Bronchial epithelial cell (primary cell): ENCODE measurements around the gene CEACAM4. TPM values are rescaled to one million over a fixed set of nuclear protein-coding genes. Genes with fewer than 3 reads are reported as not detected.

Experiments
- DNase-seq: peaks from one replicate; pipeline ENCODE4 v3.0.0-alpha.2; 2010; ENCODE audit warnings: low read depth
- FAIRE-seq: peaks from 2 replicates; lab custom pipeline; 2011; peaks lifted over from hg19 to GRCh38; lab: Jason Lieb, UNC
- H3K27me3 ChIP-seq: 2 replicates; pipeline ENCODE4 v1.5.1; 2011; ENCODE audit warnings: low read length; ENCODE audit not compliant: control insufficient read depth, insufficient read depth
- H3K36me3 ChIP-seq: 2 replicates; pipeline ENCODE4 v1.5.1; 2011; ENCODE audit warnings: low read length; ENCODE audit not compliant: control insufficient read depth, insufficient read depth
- H3K4me3 ChIP-seq: 2 replicates; pipeline ENCODE4 v1.5.1; 2011; ENCODE audit warnings: mild to moderate bottlenecking, low read depth, low read length, control low read depth
- CTCF ChIP-seq: IDR thresholded peaks from 2 replicates; pipeline ENCODE4 v1.5.1; 2011; ENCODE audit warnings: mild to moderate bottlenecking, moderate library complexity, low read length, control low read depth, inconsistent platforms; ENCODE audit not compliant: insufficient read depth, severe bottlenecking
- total RNA-seq: library from RNA; depleted of rRNA; stranded (reverse); fragments of >200 nt; gene quantifications from 2 replicates; pipeline ENCODE4 v1.2.1, GENCODE V29; 2014

Gene CEACAM4
- total RNA-seq, 1 donor from 2014 or later, result not detected

DNA sequence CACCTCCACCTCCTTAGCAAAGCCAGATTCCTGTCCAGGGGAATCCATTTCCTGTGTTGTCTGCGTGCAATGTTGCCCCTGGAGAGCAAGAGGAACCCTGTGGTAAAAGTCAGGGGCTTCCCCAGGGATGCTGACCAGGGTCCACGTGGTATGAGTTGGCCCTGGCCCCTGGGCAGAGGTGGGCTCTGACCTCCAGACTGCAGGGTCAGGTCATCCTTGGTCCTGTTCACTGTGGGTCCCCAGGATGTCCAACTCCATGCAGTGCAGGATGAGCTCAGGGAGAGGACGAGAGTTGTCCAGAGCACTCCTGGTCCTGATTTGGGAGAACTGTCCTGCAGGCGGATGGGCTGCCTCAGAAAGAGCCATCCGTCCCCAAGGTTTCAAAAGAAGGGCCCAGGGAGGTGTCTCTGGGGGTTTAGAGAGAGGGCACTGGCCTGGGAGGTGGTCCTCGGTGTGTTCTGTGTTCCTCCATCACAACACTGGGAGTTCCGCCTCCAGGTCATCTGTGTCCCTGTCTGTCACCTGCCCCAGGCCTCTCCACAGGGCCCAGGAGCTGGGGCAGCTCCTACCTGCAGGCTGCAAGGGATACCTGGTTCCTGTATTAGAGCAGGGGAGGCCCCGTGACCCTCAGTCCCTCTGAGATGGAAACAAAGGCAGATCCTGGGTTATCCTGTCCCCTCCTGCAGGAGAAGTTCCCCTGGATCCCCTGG, 1.2 kb upstream of the CEACAM4 start:
- H3K4me3 ChIP-seq, result no peak overlapping the region
- no peaks in the 10 kb centered on the region for H3K27me3 ChIP-seq
- no peak for TF ChIP-seq CTCF
- DNase-seq (no peak), FAIRE-seq (no peak)
- H3K36me3 ChIP-seq, result no peaks in the 10 kb centered on the region

DNA sequence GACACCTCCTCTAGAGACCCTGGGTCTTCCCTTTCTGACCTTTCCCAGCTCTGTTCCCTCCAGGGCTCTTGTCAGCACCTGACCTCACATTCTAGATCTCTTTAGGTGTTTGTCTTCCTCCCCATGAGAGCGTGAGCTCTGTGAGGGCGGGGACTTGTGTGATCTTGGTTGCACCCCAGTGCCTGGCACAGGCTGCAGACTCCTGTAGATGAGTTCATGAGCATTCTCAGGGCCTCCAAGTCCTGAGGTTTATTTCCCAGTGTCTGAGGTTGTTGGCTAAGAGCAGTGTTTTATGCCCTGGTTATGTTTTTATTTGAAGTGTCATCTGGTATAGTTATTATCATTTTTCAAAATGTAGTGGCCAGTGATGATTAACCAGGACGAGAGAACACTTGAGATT, 596 bp downstream of the CEACAM4 start:
- FAIRE-seq, result no peak
- no peak overlapping the region for H3K4me3 ChIP-seq
- no peak for TF ChIP-seq CTCF
- H3K27me3 ChIP-seq, result no peaks in the 10 kb centered on the region
- no peak for DNase-seq
- no peaks in the 10 kb centered on the region for H3K36me3 ChIP-seq

DNA sequence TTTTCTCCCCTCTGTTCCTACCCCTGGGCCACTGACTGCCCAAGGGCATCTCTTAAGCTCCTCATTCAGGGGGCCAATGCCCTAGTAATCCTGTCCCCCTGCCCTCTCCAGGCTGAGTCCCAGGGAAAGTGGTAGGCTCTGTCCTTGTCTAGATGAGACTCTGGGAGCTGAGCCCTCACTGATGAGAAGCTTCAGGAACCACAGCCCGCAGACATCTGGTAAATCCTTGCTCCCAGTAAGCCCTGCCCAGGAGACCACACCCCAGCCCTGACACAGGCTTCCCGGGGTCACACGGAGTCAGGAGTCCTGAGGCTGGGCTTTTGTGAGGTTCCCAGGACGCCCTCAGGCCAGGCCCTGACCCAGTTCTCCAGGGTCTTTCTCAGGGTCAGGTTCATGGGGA, 1.9 kb downstream of the CEACAM4 start:
- Histone ChIP-seq H3K36me3 (no peaks in the 10 kb centered on the region), H3K4me3 (no peak overlapping the region), H3K27me3 (no peaks in the 10 kb centered on the region)
- FAIRE-seq (no peak), DNase-seq (no peak)
- no peak for TF ChIP-seq CTCF

- H3K36me3 ChIP-seq, result no peaks in the 10 kb centered on the region
- no peaks in the 10 kb centered on the region for H3K27me3 ChIP-seq
- TF ChIP-seq CTCF, result no peak
- H3K4me3 ChIP-seq, result no peak overlapping the region
- FAIRE-seq, result no peak
- no peak for DNase-seq
Observed at GRCh38 chr19:41624515-41624914, 2.4 kb downstream of the CEACAM4 start.

- FAIRE-seq (no peak), DNase-seq (no peak)
- H3K36me3 ChIP-seq, result no peaks in the 10 kb centered on the region
- TF ChIP-seq CTCF, result no peak
- H3K27me3 ChIP-seq, result no peaks in the 10 kb centered on the region
- H3K4me3 ChIP-seq, result no peak overlapping the region
Observed at GRCh38 chr19:41623360-41623759, 3.5 kb downstream of the CEACAM4 start.

- H3K36me3 ChIP-seq, result no peaks in the 10 kb centered on the region
- no peak for TF ChIP-seq CTCF
- no peak overlapping the region for H3K4me3 ChIP-seq
- no peak for DNase-seq
- FAIRE-seq, result no peak
- no peaks in the 10 kb centered on the region for H3K27me3 ChIP-seq
Observed at GRCh38 chr19:41621654-41622053, 5.2 kb downstream of the CEACAM4 start.
